ENCODE measurements around the gene PLXNB3.
"Not testable (repeated sequence)": the region's sequence is repeated elsewhere in the genome, so short reads cannot be mapped to it uniquely, and the experiment has no call there.

The PLXNB3 gene

DNA sequence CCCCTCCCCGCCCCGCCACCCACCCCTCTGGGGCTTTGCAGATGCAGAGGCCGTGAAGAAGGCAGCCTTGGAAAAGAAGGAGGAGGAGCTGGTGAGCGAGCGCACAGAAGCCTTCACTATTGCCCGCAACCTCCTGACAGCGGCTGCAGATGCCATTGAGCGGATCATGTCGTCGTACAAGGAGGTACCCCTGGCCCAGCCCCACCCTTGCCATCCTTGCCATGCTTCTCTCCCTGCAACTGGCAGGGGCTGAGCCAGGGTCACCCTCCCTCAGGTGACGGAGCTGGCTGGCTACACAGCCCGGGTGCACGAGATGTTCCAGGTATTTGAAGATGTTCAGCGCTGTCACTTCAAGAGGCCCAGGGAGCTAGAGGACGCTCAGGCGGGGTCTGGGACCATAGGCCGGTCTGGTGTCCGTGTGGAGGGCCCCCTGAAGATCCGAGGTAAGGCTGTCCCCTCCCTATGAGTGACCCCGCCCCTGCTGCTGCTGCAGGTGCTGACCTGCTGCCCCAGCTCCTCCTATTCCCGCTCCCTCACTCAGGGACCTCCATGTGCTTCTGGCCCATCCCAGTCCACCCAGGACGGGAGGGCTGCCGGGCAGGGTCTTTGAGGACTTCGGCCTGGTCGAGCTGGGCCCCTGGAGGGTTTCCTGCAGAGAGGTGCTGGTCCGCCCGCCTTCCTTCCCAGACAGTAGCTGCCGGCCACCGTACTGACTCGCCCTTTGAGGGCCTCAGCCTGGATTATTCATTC is 27.8 kb upstream of the PLXNB3 start:
- Mint-ChIP-seq H3K4me3 (no peak overlapping the region), H3K9me3 (no peaks in the 10 kb centered on the region), H3K36me3 (ENCODE audit: insufficient read depth) (peaks cover 2% of the 10 kb centered on the region), H3K27me3 (no peaks in the 10 kb centered on the region), H3K27ac (ENCODE audit: low read depth) (no peak overlapping the region), H3K4me1 (peaks cover 16% of the 10 kb centered on the region)
- ATAC-seq (replicated peaks; ENCODE audit: extremely low read depth, poor library complexity, severe bottlenecking) = no peak
- DNase-seq (ENCODE audit: low spot score in 2 of 2) = no peak

DNA sequence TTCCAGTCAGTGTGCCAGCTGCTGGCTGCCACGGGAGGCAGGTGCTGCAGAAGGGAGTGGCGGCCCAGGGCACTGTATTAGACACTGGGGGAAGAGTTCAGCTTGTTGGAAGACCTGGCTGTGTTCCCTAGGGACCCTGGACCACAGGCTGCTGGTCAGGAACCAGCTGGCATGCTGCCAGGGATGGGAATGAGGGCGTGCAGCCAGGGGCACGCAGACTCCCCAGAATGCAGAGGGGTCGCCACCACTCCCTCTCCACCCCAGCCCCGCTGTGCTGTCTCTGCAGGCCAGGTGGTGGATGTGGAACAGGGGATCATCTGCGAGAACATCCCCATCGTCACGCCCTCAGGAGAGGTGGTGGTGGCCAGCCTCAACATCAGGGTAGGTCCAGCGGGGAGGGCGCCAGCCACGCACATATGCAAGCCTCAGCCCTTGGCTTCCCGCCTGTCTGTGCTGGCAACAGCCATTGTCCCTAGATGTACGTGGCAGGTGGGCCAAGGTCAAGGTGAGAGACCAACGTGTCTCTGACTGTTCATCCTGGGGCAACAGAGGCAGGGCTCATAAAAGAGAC is 27.1 kb upstream of the PLXNB3 start:
- Mint-ChIP-seq H3K36me3 (ENCODE audit: insufficient read depth) (peaks cover 2% of the 10 kb centered on the region), H3K4me3 (no peak overlapping the region), H3K27me3 (no peaks in the 10 kb centered on the region), H3K9me3 (no peaks in the 10 kb centered on the region), H3K27ac (ENCODE audit: low read depth) (no peak overlapping the region), H3K4me1 (peaks cover 10% of the 10 kb centered on the region)
- ATAC-seq (replicated peaks; ENCODE audit: extremely low read depth, poor library complexity, severe bottlenecking) (no peak), DNase-seq (ENCODE audit: low spot score in 2 of 2) (no peak)

DNA sequence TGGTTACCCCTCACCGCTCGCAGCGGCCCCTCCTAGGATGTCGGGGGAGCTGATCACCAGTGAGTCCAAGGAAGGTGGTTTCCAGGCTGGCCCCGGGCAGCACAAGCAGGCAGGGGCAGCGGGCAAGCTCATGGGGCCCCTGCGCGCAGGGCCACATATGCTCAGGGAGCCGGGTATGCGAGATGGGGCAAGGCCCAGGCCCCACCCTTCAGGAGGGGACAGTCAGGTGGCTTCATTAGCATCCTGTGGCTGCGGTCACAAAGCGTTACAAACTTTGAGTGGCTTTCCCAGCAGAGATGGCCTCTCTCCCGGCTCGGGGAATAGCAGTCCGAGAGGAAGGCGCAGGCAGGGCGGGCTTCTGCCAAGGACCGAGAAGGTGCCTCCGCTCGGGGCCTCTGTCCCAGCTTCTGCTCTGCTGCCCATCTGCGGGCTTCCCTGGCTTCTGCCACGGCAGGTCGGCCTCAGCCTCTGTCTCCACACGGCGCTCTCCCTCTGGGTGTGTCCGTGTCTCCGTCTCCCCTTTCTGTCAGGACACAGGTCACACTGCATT is 25.9 kb upstream of the PLXNB3 start:
- Mint-ChIP-seq H3K27ac (ENCODE audit: low read depth) (no peak overlapping the region), H3K36me3 (ENCODE audit: insufficient read depth) (peaks cover 2% of the 10 kb centered on the region), H3K4me1 (peaks cover 10% of the 10 kb centered on the region), H3K27me3 (no peaks in the 10 kb centered on the region), H3K9me3 (no peaks in the 10 kb centered on the region), H3K4me3 (no peak overlapping the region)
- no peak for DNase-seq (ENCODE audit: low spot score in 2 of 2)
- no peak for ATAC-seq (replicated peaks; ENCODE audit: extremely low read depth, poor library complexity, severe bottlenecking)

DNA sequence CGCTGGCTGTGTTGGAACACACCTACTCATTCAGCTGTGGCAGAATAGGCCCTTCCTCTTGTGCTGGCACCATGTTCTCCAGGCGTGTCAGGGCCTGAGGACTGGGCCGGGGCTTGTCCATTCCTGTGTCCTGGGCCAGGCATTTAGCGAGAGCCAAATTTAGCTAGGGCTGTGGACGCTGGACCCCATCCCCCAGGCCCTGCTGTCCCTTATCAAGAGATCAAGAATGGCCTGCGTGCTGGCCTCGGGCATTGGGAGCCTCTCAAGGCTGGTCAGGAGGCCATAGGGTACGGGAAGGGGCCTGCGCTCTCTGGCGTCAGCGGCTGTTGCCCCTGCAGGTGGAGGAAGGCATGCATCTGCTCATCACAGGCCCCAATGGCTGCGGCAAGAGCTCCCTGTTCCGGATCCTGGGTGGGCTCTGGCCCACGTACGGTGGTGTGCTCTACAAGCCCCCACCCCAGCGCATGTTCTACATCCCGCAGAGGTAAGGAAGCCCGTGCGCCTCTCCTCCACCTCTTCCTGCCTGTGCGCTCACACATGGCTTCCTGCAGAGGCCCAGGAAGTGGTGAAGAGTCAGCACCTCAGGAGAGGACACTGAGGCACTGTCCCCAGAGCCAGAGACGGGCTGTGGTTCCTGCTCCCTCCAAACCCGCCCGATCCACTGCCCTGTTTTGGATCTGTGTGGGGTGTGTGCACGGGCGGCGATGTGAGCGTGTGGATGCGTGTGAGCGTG is 24.1 kb upstream of the PLXNB3 start:
- H3K4me3 Mint-ChIP-seq = peak overlapping the region; percentile 37
- no peak for DNase-seq (ENCODE audit: low spot score in 2 of 2)
- peaks cover 2% of the 10 kb centered on the region for H3K36me3 Mint-ChIP-seq (ENCODE audit: insufficient read depth)
- H3K4me1 Mint-ChIP-seq = peaks cover 8% of the 10 kb centered on the region
- no peak overlapping the region for H3K27ac Mint-ChIP-seq (ENCODE audit: low read depth)
- ATAC-seq (replicated peaks; ENCODE audit: extremely low read depth, poor library complexity, severe bottlenecking) = peak; percentile 43
- H3K27me3 Mint-ChIP-seq = no peaks in the 10 kb centered on the region
- no peaks in the 10 kb centered on the region for H3K9me3 Mint-ChIP-seq

DNA sequence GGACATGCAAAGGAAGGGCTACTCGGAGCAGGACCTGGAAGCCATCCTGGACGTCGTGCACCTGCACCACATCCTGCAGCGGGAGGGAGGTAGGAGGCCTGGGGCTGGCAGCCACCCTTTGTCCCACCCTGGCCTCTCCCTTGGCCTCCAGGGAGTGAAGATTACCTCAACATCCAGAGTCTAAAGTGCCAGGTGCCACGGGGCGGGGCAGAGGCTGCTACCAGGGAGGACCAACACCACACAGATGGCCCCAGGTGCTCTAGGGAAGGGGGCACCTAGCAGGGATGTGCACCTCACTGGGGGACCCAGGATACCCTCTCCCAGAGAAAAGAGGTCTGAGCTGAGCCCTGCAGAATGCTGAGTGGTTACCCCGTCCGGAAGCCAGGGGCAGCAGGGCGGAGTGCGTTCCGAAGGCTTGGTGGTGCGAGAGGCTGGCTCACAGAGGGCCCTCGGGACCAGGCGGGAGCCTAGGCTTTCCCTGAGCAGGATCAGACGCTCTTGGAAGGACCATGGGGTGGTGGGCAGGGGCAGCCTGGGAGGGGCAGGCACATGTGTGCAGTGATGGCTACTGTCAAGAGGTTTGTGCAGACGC is 23.3 kb upstream of the PLXNB3 start:
- DNase-seq (ENCODE audit: low spot score in 2 of 2) (no peak), ATAC-seq (replicated peaks; ENCODE audit: extremely low read depth, poor library complexity, severe bottlenecking) (no peak)
- H3K36me3 Mint-ChIP-seq (ENCODE audit: insufficient read depth) = peaks cover 2% of the 10 kb centered on the region
- H3K27me3 Mint-ChIP-seq = peaks cover under 1% of the 10 kb centered on the region
- H3K27ac Mint-ChIP-seq (ENCODE audit: low read depth) = no peak overlapping the region
- peak overlapping the region; percentile 37 for H3K4me3 Mint-ChIP-seq
- no peaks in the 10 kb centered on the region for H3K9me3 Mint-ChIP-seq
- H3K4me1 Mint-ChIP-seq = no peaks in the 10 kb centered on the region

DNA sequence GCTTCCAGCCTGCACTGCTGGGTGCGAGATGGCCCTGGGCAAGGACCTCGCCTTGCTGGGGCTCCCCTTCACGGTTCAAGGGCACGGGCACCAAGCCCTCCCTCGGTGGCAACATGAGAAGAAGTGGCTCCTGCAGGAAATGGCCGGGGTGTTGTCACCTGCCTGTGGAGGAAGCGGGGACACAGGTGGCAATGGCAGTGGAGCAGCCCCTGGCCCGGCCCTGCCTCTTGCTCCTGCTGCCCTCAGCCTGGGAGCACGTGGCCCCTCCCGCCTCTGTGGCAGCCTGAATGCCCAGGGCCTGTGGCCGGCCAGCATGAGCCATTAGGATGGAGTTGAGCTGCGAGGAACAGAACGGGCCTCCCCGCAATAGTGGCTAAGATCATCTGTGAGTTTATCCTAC is 22.6 kb upstream of the PLXNB3 start:
- H3K4me3 Mint-ChIP-seq = no peak overlapping the region
- H3K27ac Mint-ChIP-seq (ENCODE audit: low read depth) = no peak overlapping the region
- H3K4me1 Mint-ChIP-seq = no peaks in the 10 kb centered on the region
- H3K9me3 Mint-ChIP-seq = no peaks in the 10 kb centered on the region
- peaks cover 7% of the 10 kb centered on the region for H3K27me3 Mint-ChIP-seq
- peaks cover 2% of the 10 kb centered on the region for H3K36me3 Mint-ChIP-seq (ENCODE audit: insufficient read depth)
- DNase-seq (ENCODE audit: low spot score in 2 of 2) = no peak
- no peak for ATAC-seq (replicated peaks; ENCODE audit: extremely low read depth, poor library complexity, severe bottlenecking)

DNA sequence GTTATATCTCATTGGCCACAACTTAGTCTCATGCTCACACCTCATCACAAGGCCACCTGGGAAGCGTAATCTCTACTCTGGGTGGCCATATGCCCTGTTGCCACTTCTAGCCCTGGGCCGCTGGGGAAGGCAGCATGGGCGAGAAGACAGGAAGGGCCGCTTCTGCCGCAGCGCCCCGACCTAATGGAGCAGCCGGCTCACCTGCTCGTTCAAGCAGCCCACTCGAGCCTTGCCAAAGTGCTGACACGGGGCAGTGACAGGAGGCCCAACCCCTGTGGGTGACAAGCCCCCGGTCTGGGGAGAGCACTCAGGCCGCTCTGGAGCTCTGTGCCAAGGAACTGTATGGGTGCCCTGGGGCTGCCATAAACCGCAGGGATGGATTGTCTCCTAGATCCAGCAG is 21.9 kb upstream of the PLXNB3 start:
- H3K9me3 Mint-ChIP-seq; H3K4me3 Mint-ChIP-seq; H3K27ac Mint-ChIP-seq (ENCODE audit: low read depth); H3K36me3 Mint-ChIP-seq (ENCODE audit: insufficient read depth); H3K4me1 Mint-ChIP-seq; DNase-seq (ENCODE audit: low spot score in 2 of 2); ATAC-seq (replicated peaks; ENCODE audit: extremely low read depth, poor library complexity, severe bottlenecking): not testable (repeated sequence)
- peaks cover 10% of the 10 kb centered on the region for H3K27me3 Mint-ChIP-seq

DNA sequence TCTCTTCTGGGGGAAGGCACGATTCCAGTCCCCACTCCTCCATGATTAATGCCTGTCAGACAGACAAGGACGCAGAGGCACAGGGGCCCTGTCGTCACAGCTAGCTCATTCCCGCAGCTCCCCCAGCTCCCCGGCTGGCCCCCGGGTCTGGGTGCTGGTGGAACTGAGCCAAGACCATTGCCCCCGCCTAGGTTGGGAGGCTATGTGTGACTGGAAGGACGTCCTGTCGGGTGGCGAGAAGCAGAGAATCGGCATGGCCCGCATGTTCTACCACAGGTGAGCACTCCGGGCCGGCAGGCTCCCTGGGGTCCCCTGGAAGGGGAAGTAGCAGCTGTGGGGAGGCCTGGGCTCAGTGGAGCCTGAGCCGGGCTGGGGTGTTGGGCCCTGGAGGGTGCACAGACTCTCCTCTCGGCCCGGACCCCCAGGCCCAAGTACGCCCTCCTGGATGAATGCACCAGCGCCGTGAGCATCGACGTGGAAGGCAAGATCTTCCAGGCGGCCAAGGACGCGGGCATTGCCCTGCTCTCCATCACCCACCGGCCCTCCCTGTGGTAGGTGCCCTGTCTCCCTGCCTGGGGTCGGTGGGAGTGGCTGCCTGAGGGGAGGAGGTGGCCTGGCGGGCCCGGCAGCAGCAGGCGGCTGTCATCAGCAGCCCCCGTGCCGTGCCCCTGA is 21.1 kb upstream of the PLXNB3 start:
- H3K27ac Mint-ChIP-seq (ENCODE audit: low read depth); H3K9me3 Mint-ChIP-seq; H3K4me1 Mint-ChIP-seq; ATAC-seq (replicated peaks; ENCODE audit: extremely low read depth, poor library complexity, severe bottlenecking); H3K4me3 Mint-ChIP-seq; DNase-seq (ENCODE audit: low spot score in 2 of 2); H3K36me3 Mint-ChIP-seq (ENCODE audit: insufficient read depth): not testable (repeated sequence)
- peaks cover 10% of the 10 kb centered on the region for H3K27me3 Mint-ChIP-seq

DNA sequence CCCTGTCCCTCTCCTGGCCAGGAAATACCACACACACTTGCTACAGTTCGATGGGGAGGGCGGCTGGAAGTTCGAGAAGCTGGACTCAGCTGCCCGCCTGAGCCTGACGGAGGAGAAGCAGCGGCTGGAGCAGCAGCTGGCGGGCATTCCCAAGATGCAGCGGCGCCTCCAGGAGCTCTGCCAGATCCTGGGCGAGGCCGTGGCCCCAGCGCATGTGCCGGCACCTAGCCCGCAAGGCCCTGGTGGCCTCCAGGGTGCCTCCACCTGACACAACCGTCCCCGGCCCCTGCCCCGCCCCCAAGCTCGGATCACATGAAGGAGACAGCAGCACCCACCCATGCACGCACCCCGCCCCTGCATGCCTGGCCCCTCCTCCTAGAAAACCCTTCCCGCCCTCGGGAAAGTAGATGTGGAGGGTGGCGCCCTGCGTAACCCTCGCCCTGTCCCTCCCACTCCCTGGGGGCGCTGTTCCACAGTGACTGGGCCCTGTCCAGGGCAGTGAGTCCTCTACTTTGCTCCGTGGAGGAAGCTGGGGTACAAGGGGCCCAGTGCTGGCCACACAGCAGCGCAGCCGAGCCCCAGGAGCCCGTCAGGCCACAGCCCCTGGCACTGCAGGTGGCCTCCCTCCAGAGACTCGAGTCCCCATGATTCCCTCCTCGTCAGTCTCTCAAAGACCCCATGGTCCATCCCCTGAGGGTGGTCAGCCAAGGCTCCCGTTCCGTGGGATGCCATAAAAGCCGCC is 20.4 kb upstream of the PLXNB3 start:
- not testable (repeated sequence) for H3K4me3 Mint-ChIP-seq; H3K4me1 Mint-ChIP-seq; H3K36me3 Mint-ChIP-seq (ENCODE audit: insufficient read depth); ATAC-seq (replicated peaks; ENCODE audit: extremely low read depth, poor library complexity, severe bottlenecking); DNase-seq (ENCODE audit: low spot score in 2 of 2); H3K9me3 Mint-ChIP-seq; H3K27ac Mint-ChIP-seq (ENCODE audit: low read depth)
- H3K27me3 Mint-ChIP-seq = peaks cover 11% of the 10 kb centered on the region

DNA sequence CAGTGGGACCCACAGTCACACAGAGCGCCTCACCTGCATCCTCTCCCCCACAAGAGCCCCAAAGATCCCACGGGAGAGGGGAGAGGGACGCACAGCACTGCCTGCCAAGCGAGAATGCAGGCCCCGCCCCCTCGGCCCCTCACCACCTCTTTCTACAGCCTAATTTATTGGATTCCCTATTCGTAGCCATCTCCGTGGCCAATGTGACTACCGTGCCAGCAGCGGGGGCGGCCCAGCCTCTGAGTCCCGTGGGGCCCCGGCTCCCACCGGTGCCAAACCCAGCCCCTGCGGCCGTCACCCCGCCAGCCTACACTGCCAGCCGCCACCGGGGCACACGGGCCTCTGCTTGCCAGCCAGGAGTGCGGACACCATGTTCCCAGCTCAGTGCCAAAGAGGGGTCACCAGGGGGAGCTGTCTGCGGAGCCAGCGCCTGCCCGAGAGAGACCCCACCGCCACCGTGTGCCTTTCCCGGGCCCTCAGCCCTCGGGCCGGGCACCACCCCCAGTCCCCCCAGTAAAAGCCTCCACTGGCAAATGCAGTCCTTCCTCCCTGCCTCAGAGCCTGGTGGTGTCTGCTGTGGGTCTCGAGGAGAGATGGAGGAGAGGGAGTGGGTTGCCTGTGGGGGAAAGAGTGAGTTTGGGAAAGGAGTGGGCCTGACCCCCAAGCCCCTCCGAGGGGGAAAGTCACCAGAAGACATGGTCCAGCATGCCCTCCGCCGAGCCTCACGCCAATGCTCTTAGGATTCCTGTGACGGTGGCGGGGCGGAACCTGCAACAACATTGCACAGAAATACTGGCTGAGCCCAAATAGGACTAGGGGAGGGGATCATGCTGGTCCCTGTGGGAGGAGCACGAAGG is 19.6 kb upstream of the PLXNB3 start:
- no peak for DNase-seq (ENCODE audit: low spot score in 2 of 2)
- ATAC-seq (replicated peaks; ENCODE audit: extremely low read depth, poor library complexity, severe bottlenecking) = no peak
- H3K4me3 Mint-ChIP-seq = no peak overlapping the region
- no peaks in the 10 kb centered on the region for H3K4me1 Mint-ChIP-seq
- no peaks in the 10 kb centered on the region for H3K9me3 Mint-ChIP-seq
- H3K27ac Mint-ChIP-seq (ENCODE audit: low read depth) = no peak overlapping the region
- H3K27me3 Mint-ChIP-seq = peaks cover 19% of the 10 kb centered on the region
- no peaks in the 10 kb centered on the region for H3K36me3 Mint-ChIP-seq (ENCODE audit: insufficient read depth)

DNA sequence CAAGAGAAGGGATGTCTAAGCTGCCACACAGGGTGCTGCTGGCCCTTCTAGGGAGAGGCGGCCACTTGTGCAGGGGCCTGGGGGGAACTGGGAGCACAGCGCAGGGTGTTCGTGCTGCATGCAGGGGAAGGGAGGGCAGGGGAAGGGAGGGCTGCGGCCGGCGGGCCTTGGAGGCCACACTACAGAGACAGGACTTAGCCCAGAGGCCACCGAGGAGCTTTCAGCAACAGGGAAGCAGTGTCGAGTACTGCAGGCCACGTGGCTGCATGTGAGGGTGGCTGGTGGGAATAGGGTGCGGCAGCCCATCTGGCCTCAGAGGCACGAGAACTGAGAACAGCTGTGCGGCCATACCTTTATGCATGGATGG is 19.0 kb upstream of the PLXNB3 start:
- not testable (repeated sequence) for ATAC-seq (replicated peaks; ENCODE audit: extremely low read depth, poor library complexity, severe bottlenecking); H3K27ac Mint-ChIP-seq (ENCODE audit: low read depth); H3K4me3 Mint-ChIP-seq; DNase-seq (ENCODE audit: low spot score in 2 of 2); H3K9me3 Mint-ChIP-seq; H3K36me3 Mint-ChIP-seq (ENCODE audit: insufficient read depth); H3K4me1 Mint-ChIP-seq
- peaks cover 25% of the 10 kb centered on the region for H3K27me3 Mint-ChIP-seq

Data from central memory CD8-positive, alpha-beta T cell (primary cell).